OCI-LY1 (cell line): ENCODE data around the gene PIM3.

Source experiments
- H2AFZ ChIP-seq: fragments of 200-600 bp; sonication (generic), shearing (Covaris generic); 2 replicates; pipeline ENCODE4 v1.6.0; 2014; ENCODE audit warnings: antibody characterized with exemption, mild to moderate bottlenecking, low read length
- H3F3A ChIP-seq: fragments of 200-600 bp; sonication (generic), shearing (Covaris generic); 2 replicates; pipeline ENCODE4 v1.6.0; 2014; ENCODE audit warnings: mild to moderate bottlenecking, antibody characterized with exemption, low read length, moderate library complexity; ENCODE audit not compliant: insufficient read depth
- H3K27ac ChIP-seq: fragments of 200-600 bp; sonication (generic); 2 replicates; pipeline ENCODE4 v1.5.1; 2014; ENCODE audit warnings: low read length, mixed run types, mild to moderate bottlenecking, low read depth; ENCODE audit not compliant: poor library complexity, severe bottlenecking
- H3K27me3 ChIP-seq: fragments of 200-600 bp; sonication (generic); 2 replicates; pipeline ENCODE4 v1.6.0; 2014; ENCODE audit warnings: antibody characterized with exemption, mild to moderate bottlenecking, low read length, moderate library complexity; ENCODE audit not compliant: insufficient read depth
- H3K36me3 ChIP-seq: fragments of 200-600 bp; sonication (generic); 2 replicates; pipeline ENCODE4 v1.6.1; 2014; ENCODE audit warnings: mild to moderate bottlenecking, antibody characterized with exemption, low read length, moderate library complexity, mixed read lengths; ENCODE audit not compliant: insufficient read depth
- H3K4me1 ChIP-seq: fragments of 200-600 bp; sonication (generic); 2 replicates; pipeline ENCODE4 v1.5.1; 2014; ENCODE audit warnings: mild to moderate bottlenecking, low read length, moderate library complexity; ENCODE audit not compliant: insufficient read depth, severe bottlenecking
- H3K4me2 ChIP-seq: fragments of 200-600 bp; sonication (generic), shearing (Covaris generic); 2 replicates; pipeline ENCODE4 v1.6.1; 2014; ENCODE audit warnings: low read length
- H3K4me3 ChIP-seq: fragments of 200-600 bp; sonication (generic); 2 replicates; pipeline ENCODE4 v1.5.1; 2014; ENCODE audit warnings: low read length, low read depth, mild to moderate bottlenecking, mixed read lengths; ENCODE audit not compliant: poor library complexity, severe bottlenecking
- H3K79me2 ChIP-seq: fragments of 200-600 bp; shearing (Covaris generic); 2 replicates; pipeline ENCODE4 v1.6.1; 2016; ENCODE audit warnings: mixed run types, low read length, mixed read lengths; ENCODE audit not compliant: insufficient read depth
- H3K9ac ChIP-seq: fragments of 200-600 bp; sonication (generic), shearing (Covaris generic); 2 replicates; pipeline ENCODE4 v1.6.1; 2014; ENCODE audit warnings: mild to moderate bottlenecking, low read length, mixed read lengths
- H3K9me2 ChIP-seq: fragments of 200-600 bp; sonication (generic), shearing (Covaris generic); 2 replicates; pipeline ENCODE4 v1.6.1; 2014; ENCODE audit warnings: low read depth, mild to moderate bottlenecking, low read length, mixed read lengths
- H3K9me3 ChIP-seq: fragments of 200-600 bp; shearing (Covaris generic); 2 replicates; pipeline ENCODE4 v1.6.1; 2014; ENCODE audit warnings: low read length, mixed read lengths
- H4K20me1 ChIP-seq: fragments of 200-600 bp; sonication (generic), shearing (Covaris generic); 2 replicates; pipeline ENCODE4 v1.6.0; 2016; ENCODE audit warnings: mild to moderate bottlenecking, low read length; ENCODE audit not compliant: insufficient read depth
- EZH2 ChIP-seq: fragments of 200-600 bp; sonication (generic), shearing (Covaris generic); IDR thresholded peaks from 2 replicates; pipeline ENCODE4 v1.8.0; 2017; ENCODE audit warnings: borderline replicate concordance, mixed run types, mild to moderate bottlenecking, antibody characterized with exemption, low read length, moderate library complexity, mixed read lengths
- TF ChIP-seq, protein P1 (sequence below): fragments of 200-600 bp; sonication (generic), shearing (Covaris generic); IDR thresholded peaks from 2 replicates; pipeline ENCODE4 v1.5.1; 2017; ENCODE audit warnings: mild to moderate bottlenecking, antibody characterized with exemption, low read length, moderate library complexity, mixed read lengths

PIM3 gene

DNA sequence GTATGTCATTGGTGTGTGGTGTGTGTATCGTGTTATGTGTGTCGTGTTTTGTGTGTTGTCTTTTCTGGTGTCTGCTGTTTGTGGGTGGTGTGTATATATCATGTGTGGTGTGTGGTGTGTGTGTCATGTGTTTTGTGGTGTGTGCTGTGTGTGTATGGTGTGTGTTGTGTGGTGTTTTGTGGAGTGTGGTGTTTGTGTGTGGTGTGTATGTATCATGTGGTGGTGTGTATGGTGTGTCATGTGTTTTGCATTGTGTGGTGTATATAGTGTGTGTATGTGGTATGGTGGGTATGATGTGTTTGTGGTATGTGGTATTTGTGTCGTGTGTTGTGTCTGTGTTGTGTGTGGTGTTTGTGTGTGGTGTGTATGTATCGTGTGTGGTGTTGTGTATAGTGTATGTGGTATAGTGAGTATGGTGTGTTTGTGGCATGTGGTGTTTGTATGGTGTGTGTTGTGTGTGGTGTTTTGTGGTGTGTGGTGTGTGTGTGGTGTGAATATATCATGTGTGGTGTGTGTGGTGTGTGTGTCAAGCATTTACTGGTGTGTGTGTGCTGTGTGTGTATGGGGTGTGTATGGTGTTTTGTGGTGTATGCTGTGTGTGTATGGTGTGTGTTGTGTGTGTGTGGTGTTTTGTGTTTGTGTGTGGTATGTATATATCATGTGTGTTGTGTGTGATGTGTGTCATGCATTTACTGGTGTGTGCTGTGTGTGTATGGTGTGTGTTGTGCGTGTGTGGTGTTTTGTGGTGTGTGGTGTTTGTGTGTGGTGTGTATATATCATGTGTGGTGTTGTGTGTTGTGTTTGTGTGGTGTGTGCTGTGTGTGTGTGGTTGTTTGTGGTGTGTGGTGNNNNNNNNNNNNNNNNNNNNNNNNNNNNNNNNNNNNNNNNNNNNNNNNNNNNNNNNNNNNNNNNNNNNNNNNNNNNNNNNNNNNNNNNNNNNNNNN is 12.7 kb downstream of the PIM3 start:
- Histone ChIP-seq H3K79me2 (no peaks in the 10 kb centered on the region), H3K9me2 (no peaks in the 10 kb centered on the region), H4K20me1 (no peaks in the 10 kb centered on the region), H3K27me3 (no peaks in the 10 kb centered on the region), H2AFZ (no peak overlapping the region), H3K9me3 (no peaks in the 10 kb centered on the region), H3K27ac (no peak overlapping the region), H3K4me1 (peaks cover 28% of the 10 kb centered on the region), H3K4me3 (no peak overlapping the region), H3K9ac (no peak overlapping the region), H3K4me2 (no peak overlapping the region), H3K36me3 (no peaks in the 10 kb centered on the region), H3F3A (no peaks in the 10 kb centered on the region; the same call in 1 of the 2 replicates)
- TF ChIP-seq, protein P1, sequence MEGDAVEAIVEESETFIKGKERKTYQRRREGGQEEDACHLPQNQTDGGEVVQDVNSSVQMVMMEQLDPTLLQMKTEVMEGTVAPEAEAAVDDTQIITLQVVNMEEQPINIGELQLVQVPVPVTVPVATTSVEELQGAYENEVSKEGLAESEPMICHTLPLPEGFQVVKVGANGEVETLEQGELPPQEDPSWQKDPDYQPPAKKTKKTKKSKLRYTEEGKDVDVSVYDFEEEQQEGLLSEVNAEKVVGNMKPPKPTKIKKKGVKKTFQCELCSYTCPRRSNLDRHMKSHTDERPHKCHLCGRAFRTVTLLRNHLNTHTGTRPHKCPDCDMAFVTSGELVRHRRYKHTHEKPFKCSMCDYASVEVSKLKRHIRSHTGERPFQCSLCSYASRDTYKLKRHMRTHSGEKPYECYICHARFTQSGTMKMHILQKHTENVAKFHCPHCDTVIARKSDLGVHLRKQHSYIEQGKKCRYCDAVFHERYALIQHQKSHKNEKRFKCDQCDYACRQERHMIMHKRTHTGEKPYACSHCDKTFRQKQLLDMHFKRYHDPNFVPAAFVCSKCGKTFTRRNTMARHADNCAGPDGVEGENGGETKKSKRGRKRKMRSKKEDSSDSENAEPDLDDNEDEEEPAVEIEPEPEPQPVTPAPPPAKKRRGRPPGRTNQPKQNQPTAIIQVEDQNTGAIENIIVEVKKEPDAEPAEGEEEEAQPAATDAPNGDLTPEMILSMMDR: no peak
- TF ChIP-seq EZH2: no peak

DNA sequence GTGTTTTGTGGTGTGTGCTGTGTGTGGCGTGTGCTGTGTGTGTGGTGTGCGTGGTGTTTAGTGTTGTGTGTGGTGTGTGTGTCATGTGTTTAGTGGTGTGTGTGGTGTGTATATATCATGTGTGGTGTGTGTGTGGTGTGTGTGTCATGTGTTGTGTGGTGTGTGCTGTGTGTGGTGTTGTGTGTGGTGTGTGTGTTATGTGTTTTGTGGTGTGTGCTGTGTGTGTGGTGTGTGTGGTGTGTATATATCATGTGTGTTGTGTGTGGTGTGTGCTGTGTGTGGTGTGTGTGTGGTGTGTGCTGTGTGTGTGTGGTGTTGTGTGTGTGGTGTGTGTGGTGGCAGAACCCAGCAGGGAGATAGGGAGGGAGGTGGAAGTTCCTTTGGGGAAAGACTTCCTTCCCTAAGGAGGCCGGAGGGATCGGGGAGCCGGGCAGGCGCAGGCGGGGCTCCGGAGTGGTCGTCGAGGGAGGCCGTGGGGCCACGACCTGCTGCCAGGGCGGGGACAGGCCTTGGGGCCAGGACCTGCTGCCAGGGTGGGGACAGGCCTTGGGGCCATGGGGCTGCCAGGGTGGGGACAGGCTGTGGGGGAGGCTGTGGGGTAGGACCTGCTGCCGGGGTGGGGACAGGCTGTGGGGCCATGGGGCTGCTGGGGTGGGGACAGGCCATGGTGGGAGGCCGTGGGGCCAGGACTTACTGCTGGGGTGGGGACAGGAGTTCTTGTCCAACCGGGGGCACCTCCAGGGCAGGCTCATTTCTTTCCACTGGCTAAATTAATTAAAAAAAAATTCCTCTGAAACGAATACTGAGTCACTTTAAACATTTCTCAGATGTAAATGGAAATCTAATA is 15.2 kb downstream of the PIM3 start:
- no peaks in the 10 kb centered on the region for H3K79me2 ChIP-seq
- H3K4me3 ChIP-seq: no peak overlapping the region
- H3K9ac ChIP-seq: no peak overlapping the region
- H3K27ac ChIP-seq: no peak overlapping the region
- H3F3A ChIP-seq: no peaks in the 10 kb centered on the region; the same call in 1 of the 2 replicates
- H3K4me1 ChIP-seq: peaks cover 25% of the 10 kb centered on the region
- H3K4me2 ChIP-seq: no peak overlapping the region
- TF ChIP-seq, protein P1: no peak
- no peak for TF ChIP-seq EZH2
- no peaks in the 10 kb centered on the region for H3K9me2 ChIP-seq
- no peaks in the 10 kb centered on the region for H4K20me1 ChIP-seq
- peaks cover 6% of the 10 kb centered on the region; the same call in 1 of the 2 replicates for H3K9me3 ChIP-seq
- no peaks in the 10 kb centered on the region for H3K27me3 ChIP-seq
- no peaks in the 10 kb centered on the region; the same call in 1 of the 2 replicates for H3K36me3 ChIP-seq
- H2AFZ ChIP-seq: no peak overlapping the region

DNA sequence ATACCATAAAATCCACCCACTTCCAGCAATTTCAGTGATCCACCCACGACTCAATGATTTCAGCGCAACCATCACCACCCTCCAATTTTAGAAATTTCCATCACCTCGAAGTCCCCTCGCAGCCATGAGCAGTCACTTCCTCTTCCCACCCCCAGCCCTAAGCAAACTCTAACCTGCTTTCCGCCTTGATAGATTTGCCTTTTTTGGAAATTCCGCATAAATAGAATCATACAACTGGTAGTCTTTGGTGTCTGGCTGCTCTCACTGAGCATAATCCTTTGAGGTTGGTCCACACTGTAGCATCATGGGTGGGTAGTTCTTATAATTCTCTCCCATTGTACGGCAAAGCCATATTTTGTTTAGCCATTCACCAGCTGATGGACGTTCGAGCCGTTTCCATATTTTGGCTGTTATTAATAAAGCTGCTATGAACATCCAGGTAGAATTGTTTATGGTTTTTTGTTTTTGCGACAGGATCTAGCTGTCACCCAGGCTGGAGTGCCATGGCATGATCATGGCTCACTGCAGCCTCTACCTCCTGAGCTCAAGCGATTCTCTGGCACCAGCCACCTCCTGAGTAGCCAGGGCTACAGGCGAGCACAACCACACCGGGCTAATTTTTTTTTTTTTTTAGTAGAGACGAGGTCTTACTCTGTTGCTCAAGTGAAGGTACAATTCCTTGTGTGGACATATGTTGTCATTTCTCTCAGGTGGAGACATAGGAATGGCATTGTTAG is 16.0 kb downstream of the PIM3 start:
- peaks cover 6% of the 10 kb centered on the region; the same call in 1 of the 2 replicates for H3K9me3 ChIP-seq
- H3K4me1 ChIP-seq: peaks cover 16% of the 10 kb centered on the region
- H3K4me3 ChIP-seq: no peak overlapping the region
- no peak for TF ChIP-seq EZH2
- TF ChIP-seq, protein P1: no peak
- peak overlapping the region; percentile 5 for H3K27ac ChIP-seq
- H3K9me2 ChIP-seq: no peaks in the 10 kb centered on the region
- no peaks in the 10 kb centered on the region; the same call in 1 of the 2 replicates for H3K36me3 ChIP-seq
- no peak overlapping the region for H2AFZ ChIP-seq
- no peaks in the 10 kb centered on the region; the same call in 1 of the 2 replicates for H3F3A ChIP-seq
- H3K27me3 ChIP-seq: no peaks in the 10 kb centered on the region
- H3K79me2 ChIP-seq: no peaks in the 10 kb centered on the region
- no peak overlapping the region for H3K9ac ChIP-seq
- H4K20me1 ChIP-seq: no peaks in the 10 kb centered on the region
- no peak overlapping the region for H3K4me2 ChIP-seq
